Adrenal gland (tissue), 12 donors: ENCODE data around the gene NFATC1. TPM values are rescaled to one million over a fixed set of nuclear protein-coding genes. Genes with fewer than 3 reads are reported as not detected.

Experiments used
- DNase-seq, 7 donors: peaks; one replicate each; pipeline ENCODE4 v3.0.0-alpha.2; 2019 to 2020
- H3K27ac ChIP-seq, 5 donors: fragments of 200-600 bp; sonication (generic) in 4 of 5; 1 replicate in 3 of 5; 2 replicates in 2 of 5; pipeline versions ENCODE4 v1.5.1 to v1.8.0; 2016 to 2020; ENCODE audit warnings: mild to moderate bottlenecking in 1 of 5
- H3K27me3 ChIP-seq: fragments of 200-600 bp; 2 replicates; pipeline ENCODE4 v1.8.0; 2021
- H3K36me3 ChIP-seq, 2 donors: fragments of 200-600 bp; replicated peaks in 1 of 2; 1 replicate in 1 of 2; 2 replicates in 1 of 2; pipeline versions ENCODE4 v1.5.1 to v1.8.0; 2018 to 2022
- H3K4me1 ChIP-seq, 2 donors: fragments of 200-600 bp; replicated peaks in 1 of 2; 1 replicate in 1 of 2; 2 replicates in 1 of 2; pipeline versions ENCODE4 v1.5.1 to v1.8.0; 2018 to 2021
- H3K4me3 ChIP-seq, 4 donors: fragments of 200-600 bp; sonication (generic) in 3 of 4; one replicate each; pipeline ENCODE4 v1.5.1; 2016 to 2018
- H3K9me3 ChIP-seq, 3 donors: fragments of 200-600 bp; sonication (generic) in 1 of 3; replicated peaks in 1 of 3; 1 replicate in 2 of 3; 2 replicates in 1 of 3; pipeline versions ENCODE4 v1.5.1 to v1.8.0; 2016 to 2021
- POLR2A ChIP-seq, 2 donors: fragments of 450-650 bp; IDR thresholded peaks; one replicate each; pipeline ENCODE4 v1.6.1; 2017; ENCODE audit warnings: antibody characterized with exemption in 2 of 2, mild to moderate bottlenecking in 2 of 2, moderate library complexity in 1 of 2
- WGBS, 4 donors: extraction: QIAGEN DNeasy Blood & Tissue Kit in 2 of 4; methylation state at CpG; one replicate each; pipeline versions ENCODE4 v1.1.5 to v1.1.7; 2013 to 2017; 5-methylcytosine and 5-hydroxymethylcytosine counted together
- intact Hi-C, 2 donors: fragments of 100-400 bp; cut with DNase I; formaldehyde crosslinking; loops; one replicate each; pipeline versions ENCODE4 v1.14.1 to v1.15.0; 2022 to 2023
- polyA plus RNA-seq, 3 donors: library from polyadenylated mRNA; stranded (reverse); fragments of 200-250 nt in 2 of 3; fragments of 350-450 nt in 1 of 3; fragmentation: Illumina TruSeq in 1 of 3; extraction: RNeasy Lipid Tissue Mini Kit (QIAGEN cat#74804) in 1 of 3; gene quantifications; one replicate each; pipeline ENCODE4 v1.2.3, GENCODE V29; 2013 to 2014
- total RNA-seq, 9 donors: library from RNA; depleted of rRNA in 4 of 9; stranded (reverse); fragments of >200 nt in 4 of 9; fragments of 120-200 nt in 1 of 9; fragmentation: NEBNext Ultra II Directional in 1 of 9; extraction: Animal tissue kit (Norgen Biotek cat#: 25700) in 1 of 9; gene quantifications; one replicate each; pipeline versions ENCODE4 v1.1.0 to v1.2.4, GENCODE V29; 2013 to 2023
- TF ChIP-seq, protein P1 (sequence below), 6 experiments: fragments of 450-650 bp in 4 of 6; fragments of 200-600 bp in 2 of 6; sonication (generic) in 1 of 6; IDR thresholded peaks; 1 replicate in 5 of 6; 2 replicates in 1 of 6; pipeline versions ENCODE4 v1.5.1 to v1.8.0; 2016 to 2021; ENCODE audit warnings: antibody characterized with exemption in 6 of 6, mild to moderate bottlenecking in 2 of 6, moderate library complexity in 1 of 6
- donor health status: healthy with polysubstance abuse.
- donor health status: Bipolar disorder and iron deficiency.
- donor health status: DM: yes; HTN: yes; CAD: no.
- donor health status: DM: no; HTN: no; CAD: no.
- donor health status: DM: no; HTN: no; CAD: no.
- donor health status: DM: yes; HTN: yes; CAD: no.

The NFATC1 gene
- total and polyA plus RNA-seq, 12 donors: 0.50 to 20.9 (median 6.7) TPM

DNA sequence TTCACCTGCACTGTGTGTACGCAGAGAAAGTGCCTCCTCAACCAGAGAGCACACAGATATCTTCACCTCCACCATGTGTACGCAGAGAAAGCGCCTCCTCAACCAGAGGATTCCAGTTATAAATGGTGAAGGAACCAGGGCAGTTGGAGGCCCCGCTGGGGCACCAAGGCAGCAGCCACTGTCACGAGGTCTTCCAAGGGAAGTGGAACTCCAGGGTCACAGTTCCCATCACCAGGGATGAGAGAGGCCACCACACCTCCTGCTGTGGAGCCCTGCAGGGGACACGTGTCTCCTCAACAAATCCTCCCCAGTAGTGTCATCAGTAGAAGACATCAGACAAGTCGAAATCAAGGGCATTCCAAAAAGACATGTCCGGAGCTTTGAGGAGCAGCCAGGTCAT is 28.2 kb upstream of the NFATC1 start:
- no peak for TF ChIP-seq POLR2A (IDR thresholded peaks at IDR 0.05)
- TF ChIP-seq, protein P1, sequence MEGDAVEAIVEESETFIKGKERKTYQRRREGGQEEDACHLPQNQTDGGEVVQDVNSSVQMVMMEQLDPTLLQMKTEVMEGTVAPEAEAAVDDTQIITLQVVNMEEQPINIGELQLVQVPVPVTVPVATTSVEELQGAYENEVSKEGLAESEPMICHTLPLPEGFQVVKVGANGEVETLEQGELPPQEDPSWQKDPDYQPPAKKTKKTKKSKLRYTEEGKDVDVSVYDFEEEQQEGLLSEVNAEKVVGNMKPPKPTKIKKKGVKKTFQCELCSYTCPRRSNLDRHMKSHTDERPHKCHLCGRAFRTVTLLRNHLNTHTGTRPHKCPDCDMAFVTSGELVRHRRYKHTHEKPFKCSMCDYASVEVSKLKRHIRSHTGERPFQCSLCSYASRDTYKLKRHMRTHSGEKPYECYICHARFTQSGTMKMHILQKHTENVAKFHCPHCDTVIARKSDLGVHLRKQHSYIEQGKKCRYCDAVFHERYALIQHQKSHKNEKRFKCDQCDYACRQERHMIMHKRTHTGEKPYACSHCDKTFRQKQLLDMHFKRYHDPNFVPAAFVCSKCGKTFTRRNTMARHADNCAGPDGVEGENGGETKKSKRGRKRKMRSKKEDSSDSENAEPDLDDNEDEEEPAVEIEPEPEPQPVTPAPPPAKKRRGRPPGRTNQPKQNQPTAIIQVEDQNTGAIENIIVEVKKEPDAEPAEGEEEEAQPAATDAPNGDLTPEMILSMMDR (IDR thresholded peaks at IDR 0.05): no peak
- Histone ChIP-seq H3K27ac (no peak overlapping the region), H3K36me3 (peaks cover 0 to 1% of the 10 kb centered on the region in 2 donors), H3K4me1 (no peaks in the 10 kb centered on the region), H3K4me3 (no peak overlapping the region), H3K27me3 (no peaks in the 10 kb centered on the region), H3K9me3 (no peaks in the 10 kb centered on the region)
- 65 to 83% (median 70%) methylated on average over 7 to 8 of the region's 8 CpGs for WGBS, 4 donors
- intact Hi-C loops: no loop called here
- DNase-seq: no peak

DNA sequence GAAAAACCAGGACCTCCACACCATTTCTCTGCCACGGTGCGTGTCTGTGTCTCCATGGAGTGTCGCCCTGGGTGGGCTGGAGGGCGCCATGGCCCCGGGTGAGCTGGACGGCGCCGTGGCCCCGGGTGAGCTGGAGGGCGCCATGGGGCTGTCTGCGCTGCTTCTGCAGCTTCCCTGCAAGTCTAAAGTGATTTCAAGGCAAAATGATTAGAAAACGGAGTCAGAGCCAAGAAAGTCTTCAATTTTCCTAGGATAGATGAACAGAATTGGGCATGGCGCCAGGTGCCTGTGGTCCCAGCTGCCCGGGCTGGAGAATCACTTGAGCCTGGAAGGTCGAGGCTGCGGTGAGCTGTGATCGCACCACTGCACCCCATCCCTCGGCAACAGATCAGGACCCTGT is 27.7 kb upstream of the NFATC1 start:
- Histone ChIP-seq H3K4me1 (no peaks in the 10 kb centered on the region), H3K27me3 (no peaks in the 10 kb centered on the region), H3K27ac (no peak overlapping the region), H3K4me3 (no peak overlapping the region), H3K36me3 (no peaks in the 10 kb centered on the region), H3K9me3 (no peaks in the 10 kb centered on the region)
- 33 to 55% (median 46%) methylated on average over 18 of the region's 18 CpGs for WGBS, 4 donors
- intact Hi-C loops: no loop called here
- peak in 4 of 7 donors; percentile 30 to 76 (median 60) for DNase-seq
- TF ChIP-seq, protein P1 (IDR thresholded peaks at IDR 0.05): no peak
- no peak for TF ChIP-seq POLR2A (IDR thresholded peaks at IDR 0.05)

DNA sequence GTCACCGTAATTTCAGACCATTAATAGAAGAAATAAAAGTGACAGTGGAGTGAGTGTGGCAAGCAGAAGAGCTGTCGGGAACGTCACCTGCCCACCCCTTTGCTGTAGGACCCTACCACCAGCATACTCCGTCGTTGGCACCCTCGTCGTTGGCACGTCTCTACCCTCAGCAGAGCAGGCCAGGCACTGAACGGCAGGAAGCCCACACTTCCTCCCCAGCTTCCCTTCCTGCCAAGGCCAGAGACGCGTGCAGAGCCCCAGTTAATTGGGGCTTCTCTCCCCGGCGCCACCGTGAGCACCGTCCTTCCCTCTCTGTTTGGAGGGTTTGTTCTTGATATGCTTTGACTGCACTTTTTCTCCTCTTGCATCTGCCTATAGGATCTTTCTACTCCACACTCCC is 27.0 kb upstream of the NFATC1 start:
- H3K27ac ChIP-seq: no peak overlapping the region
- DNase-seq: no peak
- intact Hi-C loops: no loop called here
- H3K9me3 ChIP-seq: no peaks in the 10 kb centered on the region
- no peak overlapping the region for H3K4me3 ChIP-seq
- WGBS, 4 donors: 70 to 83% (median 77%) methylated on average over 15 of the region's 15 CpGs
- no peaks in the 10 kb centered on the region for H3K27me3 ChIP-seq
- TF ChIP-seq, protein P1 (IDR thresholded peaks at IDR 0.05): no peak
- TF ChIP-seq POLR2A (IDR thresholded peaks at IDR 0.05): no peak
- no peaks in the 10 kb centered on the region for H3K4me1 ChIP-seq
- H3K36me3 ChIP-seq: no peaks in the 10 kb centered on the region

DNA sequence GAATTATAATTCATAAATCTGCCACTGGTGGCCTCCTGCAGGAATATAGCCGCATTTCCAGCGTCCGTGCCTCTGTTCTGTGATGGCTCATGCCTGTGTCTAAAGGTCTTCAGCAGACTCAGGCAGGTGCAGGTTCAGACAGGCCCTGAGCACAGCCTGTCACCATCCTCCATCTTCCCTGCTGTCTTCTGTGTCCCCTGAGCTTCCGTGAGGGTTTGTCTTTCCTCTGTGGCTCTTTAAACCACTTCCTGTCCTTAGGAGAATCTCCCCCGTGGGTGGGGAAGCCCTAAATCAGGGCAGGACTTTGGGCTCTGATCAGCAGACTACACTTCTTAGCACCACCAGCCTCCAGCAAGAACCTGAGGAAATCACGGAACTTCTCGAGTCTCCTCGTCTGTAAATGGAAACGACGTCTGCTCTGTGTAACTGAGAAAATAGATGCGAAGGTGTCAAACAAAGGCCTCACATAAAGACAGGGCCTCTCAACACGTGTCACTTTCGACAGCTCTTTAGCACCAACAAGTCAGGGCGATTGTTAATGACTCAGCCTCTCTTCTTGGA is 24.1 kb upstream of the NFATC1 start:
- DNase-seq: no peak
- WGBS, 4 donors: 84 to 90% (median 85%) methylated on average over 14 of the region's 14 CpGs
- Histone ChIP-seq H3K4me3 (no peak overlapping the region), H3K36me3 (no peaks in the 10 kb centered on the region), H3K27me3 (no peaks in the 10 kb centered on the region), H3K4me1 (no peaks in the 10 kb centered on the region), H3K9me3 (no peaks in the 10 kb centered on the region), H3K27ac (no peak overlapping the region)
- TF ChIP-seq, protein P1 (IDR thresholded peaks at IDR 0.05): no peak
- no peak for TF ChIP-seq POLR2A (IDR thresholded peaks at IDR 0.05)
- intact Hi-C loops: no loop called here
